NCI-H1436 (cell line): ENCODE data around the gene LYZL1.
"Not testable (repeated sequence)": the region's sequence is repeated elsewhere in the genome, so short reads cannot be mapped to it uniquely, and the experiment has no call there.

Experiments used
- DNase-seq: peaks from one replicate; lab custom pipeline; 2025; lab: John Stamatoyannopoulos, UW

Gene LYZL1

DNA sequence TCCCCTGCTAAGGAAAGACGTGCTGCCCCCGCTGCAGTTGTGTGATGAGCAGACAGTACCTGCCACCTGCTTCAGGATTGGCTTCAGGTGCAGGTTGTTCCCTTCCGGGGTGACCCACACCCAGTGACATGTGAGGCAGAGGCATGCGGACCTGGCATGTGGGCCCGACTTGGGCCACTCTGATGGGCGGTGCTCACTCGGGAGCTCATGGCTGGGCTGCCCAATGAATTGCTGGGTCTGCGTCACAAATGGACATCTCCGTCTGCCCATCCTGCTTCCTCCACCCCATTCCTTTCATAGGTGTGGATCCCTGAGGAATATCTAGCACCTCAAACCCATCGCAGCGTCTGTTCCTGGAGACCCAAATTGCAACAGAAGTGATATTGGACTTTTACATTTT, 19.3 kb downstream of the LYZL1 start:
- not testable (repeated sequence) for DNase-seq

DNA sequence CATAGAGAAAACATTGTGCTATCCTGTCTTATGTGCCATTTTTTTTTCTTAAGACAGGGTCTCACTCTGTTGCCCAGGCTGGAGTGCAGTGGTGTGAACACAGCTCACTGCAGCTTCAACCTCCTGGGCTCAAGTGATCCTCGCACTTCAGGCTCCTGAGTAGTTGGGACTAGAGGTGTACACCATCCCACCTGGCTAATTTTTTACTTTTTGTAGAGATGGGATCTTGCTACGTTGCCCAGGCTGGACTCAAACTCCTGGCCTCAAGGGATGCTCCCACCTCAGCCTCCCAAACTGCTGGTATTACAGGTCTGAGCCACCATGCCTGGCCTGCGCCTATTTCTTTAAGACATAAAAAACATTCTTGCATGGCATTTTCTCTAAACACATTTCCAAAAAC, 20.6 kb downstream of the LYZL1 start:
- DNase-seq: no peak

DNA sequence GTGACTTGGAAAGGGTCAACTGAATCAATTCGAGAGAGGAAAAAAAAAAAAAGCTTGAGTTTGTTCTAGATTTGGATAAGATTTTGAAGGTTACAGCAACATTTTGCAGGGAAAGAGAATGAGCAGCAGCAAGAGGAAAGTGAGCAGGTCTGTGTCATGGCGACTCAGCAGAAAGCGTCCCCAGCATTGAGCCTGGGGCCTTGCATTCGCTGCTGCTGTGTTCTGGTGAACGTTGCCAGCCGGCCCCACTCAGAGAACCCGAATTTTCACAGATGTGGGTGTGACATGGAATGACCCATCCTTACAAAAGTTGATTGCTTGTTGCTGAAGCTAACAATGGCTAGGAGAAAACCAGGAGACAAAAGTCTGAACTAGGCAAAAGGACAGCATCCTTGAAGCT, 21.6 kb downstream of the LYZL1 start:
- not testable (repeated sequence) for DNase-seq

GRCh38 chr10:29313071-29313470, 24.2 kb downstream of the LYZL1 start:
- DNase-seq: no peak

DNA sequence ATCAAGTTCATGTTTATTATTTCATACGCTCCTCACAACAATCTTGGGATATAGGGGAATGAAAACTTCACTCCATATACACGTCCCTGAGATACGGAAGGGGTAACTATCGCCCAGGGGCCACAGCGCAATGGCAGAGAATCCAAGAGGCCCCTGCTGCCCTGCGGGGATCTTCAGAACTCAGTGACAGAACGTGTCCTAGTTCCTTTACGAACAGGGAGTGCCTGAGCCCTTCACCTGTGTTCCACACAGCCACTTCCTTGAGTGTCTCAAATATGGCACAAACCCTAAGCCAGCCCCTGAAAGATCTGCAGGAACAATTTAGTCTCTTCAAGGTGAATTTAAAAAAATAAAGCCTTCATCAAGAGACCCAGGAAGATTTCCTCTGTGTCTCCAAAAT, 25.9 kb downstream of the LYZL1 start:
- no peak for DNase-seq

- no peak for DNase-seq
Observed at GRCh38 chr10:29315814-29316213, 26.9 kb downstream of the LYZL1 start.

GRCh38 chr10:29316308-29317026, 27.6 kb downstream of the LYZL1 start:
- no peak for DNase-seq

DNA sequence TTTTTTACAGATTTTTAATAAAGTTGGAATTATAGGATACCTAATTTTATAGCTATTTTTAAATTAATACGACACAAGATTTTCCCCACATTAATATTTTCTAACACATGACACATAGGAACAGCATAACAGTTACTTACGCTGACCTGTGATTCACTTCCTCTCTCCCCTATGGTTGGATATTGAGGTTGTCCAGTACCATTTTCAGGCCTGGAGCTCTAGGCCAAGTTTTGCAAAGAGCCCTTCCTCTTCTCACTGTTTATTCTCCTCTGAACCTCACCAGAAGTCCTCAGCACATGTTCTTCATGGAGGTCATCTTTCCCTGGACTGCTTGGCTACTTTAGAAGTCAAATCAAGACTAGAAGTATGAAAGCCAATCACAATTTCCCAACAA, 28.2 kb downstream of the LYZL1 start:
- DNase-seq: no peak

DNA sequence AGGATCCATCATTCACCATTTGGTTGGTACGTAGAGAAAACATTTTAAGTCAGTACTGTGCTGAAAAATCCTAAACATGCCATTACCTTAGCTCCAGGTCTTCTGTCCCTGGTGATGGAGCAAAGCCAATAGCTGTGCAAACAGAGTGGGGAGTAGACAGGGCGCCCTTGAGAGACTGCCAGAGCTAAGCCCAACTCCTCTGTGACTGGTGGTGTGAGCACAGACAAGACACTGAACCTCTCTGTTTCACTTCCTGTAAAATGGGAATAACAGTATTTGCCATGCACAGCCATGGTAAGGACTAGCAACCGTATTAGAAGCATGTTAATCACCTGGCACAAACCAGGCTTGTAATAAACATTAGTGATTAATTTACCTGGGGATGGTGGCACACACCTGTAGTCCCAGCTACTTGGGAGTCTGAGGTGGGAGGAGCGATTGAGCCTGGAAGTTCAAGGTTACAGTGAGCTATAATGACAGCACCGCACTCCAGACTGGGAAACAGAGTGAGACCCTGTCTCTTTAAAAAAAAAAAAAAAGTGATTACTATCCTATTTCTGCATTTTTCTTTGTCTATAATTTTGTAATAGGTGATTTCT, 28.7 kb downstream of the LYZL1 start:
- DNase-seq: no peak

DNA sequence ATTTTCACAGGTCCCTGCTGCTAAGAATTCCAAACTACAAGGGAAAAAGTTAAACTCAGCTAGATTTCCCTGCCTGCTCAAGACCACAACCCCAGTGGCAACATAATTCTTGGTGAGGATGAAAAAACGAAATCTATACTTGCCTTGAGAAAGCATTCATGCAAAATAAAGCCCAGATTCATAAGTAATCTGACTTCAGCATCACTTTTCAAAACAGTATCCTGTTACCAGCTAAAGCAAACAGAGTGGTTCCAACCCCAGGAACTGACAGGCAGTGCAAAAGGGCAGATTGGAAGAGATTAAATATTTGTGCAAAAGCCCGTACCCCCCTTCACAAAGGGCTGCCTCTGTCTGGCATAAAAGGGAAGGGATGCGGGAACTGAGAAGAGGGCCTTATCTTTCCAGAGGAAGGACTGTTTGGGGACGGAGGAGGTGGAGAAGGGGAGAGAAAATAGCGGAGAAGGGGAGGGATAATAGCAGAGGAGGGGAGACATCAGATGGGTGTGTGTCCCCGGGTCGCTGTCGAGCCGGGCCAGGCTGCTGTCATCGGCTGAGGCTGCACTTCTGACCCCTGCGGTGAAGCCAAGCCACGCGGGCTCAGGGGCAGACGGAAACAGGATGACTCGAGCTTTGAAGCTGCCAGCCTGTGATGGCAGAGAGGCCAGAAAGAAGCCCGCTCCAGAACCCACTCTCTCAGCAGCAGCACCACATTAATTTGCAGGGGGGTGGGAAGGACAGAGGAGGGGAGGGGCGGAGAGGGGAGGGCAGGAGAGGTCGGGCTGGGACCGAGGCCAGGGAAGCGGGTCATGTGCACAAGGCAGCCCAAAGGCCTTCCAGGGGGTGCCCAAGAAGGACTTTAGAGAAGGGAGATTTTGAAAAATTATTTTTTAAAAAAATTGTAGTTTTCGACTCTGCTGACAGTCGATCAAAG, 29.5 kb downstream of the LYZL1 start:
- DNase-seq: not testable (repeated sequence)

GRCh38 chr10:29319205-29319781, 30.4 kb downstream of the LYZL1 start:
- DNase-seq: no peak

DNA sequence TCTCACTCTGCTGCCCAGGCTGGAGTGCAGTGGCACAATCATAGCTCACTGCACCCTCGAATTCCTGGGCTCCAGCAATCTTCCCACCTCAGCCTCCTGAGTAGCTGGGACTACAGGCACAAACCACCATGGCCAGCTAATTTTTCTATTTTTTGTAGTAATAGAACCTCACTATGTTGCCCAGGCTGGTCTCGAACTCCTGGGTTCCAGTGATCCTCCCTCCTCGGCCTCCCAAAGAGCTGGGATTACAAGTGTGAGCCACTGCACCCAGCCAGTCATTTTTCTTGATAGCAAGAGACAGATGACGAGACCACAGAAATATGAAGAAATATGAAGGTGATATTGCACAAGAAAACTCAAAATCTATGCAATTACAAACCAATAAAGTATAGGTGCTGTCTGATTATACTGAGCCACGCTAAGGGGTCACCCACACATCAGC, 31.8 kb downstream of the LYZL1 start:
- not testable (repeated sequence) for DNase-seq

GRCh38 chr10:29321656-29322055, 32.8 kb downstream of the LYZL1 start:
- DNase-seq: no peak

DNA sequence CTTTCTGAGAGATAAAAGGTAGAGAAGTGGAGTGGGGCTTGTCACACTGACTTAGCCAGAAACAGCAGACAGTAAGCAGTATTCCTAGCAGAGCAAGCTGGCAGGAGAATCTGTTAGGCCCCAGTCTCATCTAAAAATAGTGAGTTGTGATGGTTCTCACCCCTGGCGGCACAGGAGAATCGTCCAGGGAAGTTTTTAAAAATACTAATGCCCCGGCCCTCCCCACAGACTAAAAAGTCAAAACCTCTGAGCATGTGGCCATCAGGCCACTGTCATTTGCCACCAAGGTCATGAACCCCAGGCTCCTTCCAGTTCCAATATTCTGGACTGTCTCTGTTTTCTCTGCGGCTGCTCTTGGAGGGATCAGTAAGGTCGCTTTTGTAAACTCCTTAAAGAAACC, 34.0 kb downstream of the LYZL1 start:
- DNase-seq: no peak

DNA sequence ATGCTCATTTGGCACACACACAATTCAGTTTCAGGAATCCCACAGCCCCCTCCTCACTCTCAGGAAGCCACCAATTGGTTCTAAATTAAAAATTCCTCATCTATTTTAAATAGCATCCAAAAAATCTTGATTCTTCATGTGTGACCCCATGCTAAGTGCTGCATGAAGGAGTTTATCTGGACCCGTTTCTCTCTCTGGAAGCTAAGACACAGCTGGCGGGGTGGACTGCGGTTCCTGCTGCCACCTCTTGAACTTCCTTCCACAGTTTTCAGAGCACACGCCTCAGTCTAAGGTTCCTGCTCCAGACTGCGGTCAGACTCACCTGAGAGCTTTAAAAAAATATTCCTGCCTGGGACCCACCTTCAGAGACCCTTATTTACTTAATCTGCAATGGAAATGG, 34.5 kb downstream of the LYZL1 start:
- no peak for DNase-seq

GRCh38 chr10:29324220-29324841, 35.5 kb downstream of the LYZL1 start:
- no peak for DNase-seq

- DNase-seq: no peak
Observed at GRCh38 chr10:29326299-29326698, 37.4 kb downstream of the LYZL1 start.

- DNase-seq: no peak
Observed at GRCh38 chr10:29326886-29327745, 38.2 kb downstream of the LYZL1 start.

GRCh38 chr10:29327746-29328102, 38.9 kb downstream of the LYZL1 start:
- no peak for DNase-seq

DNA sequence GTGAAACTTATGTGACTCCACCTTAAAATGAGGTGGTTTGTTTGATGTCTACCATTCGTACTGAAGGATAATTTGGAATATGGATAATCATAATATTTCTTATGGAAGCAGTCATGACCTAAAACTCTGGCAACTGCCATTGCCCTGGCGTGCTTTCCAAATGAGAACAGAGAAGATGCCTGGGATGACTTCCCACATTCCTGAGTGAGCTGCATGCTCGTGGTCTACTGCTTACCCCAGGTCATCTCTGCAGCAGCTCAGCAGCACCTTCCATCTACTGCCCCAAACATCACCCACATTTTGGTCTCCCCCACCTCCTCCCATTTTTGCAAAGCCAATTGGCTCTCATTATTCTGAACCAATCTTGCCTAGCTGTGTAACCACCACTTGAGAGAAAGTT, 40.1 kb downstream of the LYZL1 start:
- no peak for DNase-seq

GRCh38 chr10:29329420-29329819, 40.5 kb downstream of the LYZL1 start:
- peak; percentile 47 for DNase-seq
